IPS DF 4.7 (cell line): ENCODE measurements around the gene KCNH2.

Experiments used
- DNase-seq: peaks from one replicate; pipeline ENCODE4 v3.0.0-alpha.2; 2013; ENCODE audit warnings: low spot score; ENCODE audit errors: extremely low read depth

KCNH2 gene

GRCh38 chr7:150962553-150963399 lies 15.3 kb downstream of the KCNH2 start:
- no peak for DNase-seq

GRCh38 chr7:150962290-150962552 lies 15.9 kb downstream of the KCNH2 start:
- DNase-seq = no peak

GRCh38 chr7:150961510-150962289 lies 16.4 kb downstream of the KCNH2 start:
- no peak for DNase-seq

GRCh38 chr7:150959739-150960734 lies 18.1 kb downstream of the KCNH2 start:
- no peak for DNase-seq

GRCh38 chr7:150959081-150959480 lies 19.0 kb downstream of the KCNH2 start:
- DNase-seq = no peak

GRCh38 chr7:150958597-150958996 lies 19.5 kb downstream of the KCNH2 start:
- DNase-seq = no peak

- no peak for DNase-seq
These were observed 20.0 kb downstream of the KCNH2 start for GRCh38 chr7:150958062-150958552.

GRCh38 chr7:150957133-150958020 lies 20.7 kb downstream of the KCNH2 start:
- DNase-seq = no peak

- no peak for DNase-seq
These were observed 21.6 kb downstream of the KCNH2 start for GRCh38 chr7:150956395-150957132.

GRCh38 chr7:150955519-150956394 lies 22.4 kb downstream of the KCNH2 start:
- no peak for DNase-seq

- DNase-seq = no peak
These were observed 23.1 kb downstream of the KCNH2 start for GRCh38 chr7:150954986-150955518.

- DNase-seq = no peak
These were observed 23.7 kb downstream of the KCNH2 start for GRCh38 chr7:150954201-150954985.

GRCh38 chr7:150953061-150953997 lies 24.8 kb downstream of the KCNH2 start:
- no peak for DNase-seq

GRCh38 chr7:150952331-150953050 lies 25.6 kb downstream of the KCNH2 start:
- no peak for DNase-seq

GRCh38 chr7:150951521-150951920 lies 26.6 kb downstream of the KCNH2 start:
- no peak for DNase-seq

- no peak for DNase-seq
These were observed 27.0 kb downstream of the KCNH2 start for GRCh38 chr7:150951181-150951520.
